GM19395 (cell line): ENCODE data around the gene CDC5L.

ENCODE experiments used
- ATAC-seq: cut with Tn5 transposase; IDR thresholded peaks from one replicate; pipeline ENCODE4 v1.9.1; 2021; ENCODE audit warnings: mild to moderate bottlenecking, moderate library complexity; ENCODE audit not compliant: unreplicated experiment

CDC5L gene

GRCh38 chr6:44451803-44452695 lies 64.5 kb downstream of the CDC5L start:
- no peak for ATAC-seq

GRCh38 chr6:44452725-44453124 lies 65.2 kb downstream of the CDC5L start:
- ATAC-seq: no peak

GRCh38 chr6:44453146-44453545 lies 65.6 kb downstream of the CDC5L start:
- ATAC-seq: no peak

- ATAC-seq: no peak
Observed at GRCh38 chr6:44454198-44454597, 66.7 kb downstream of the CDC5L start.

GRCh38 chr6:44456070-44456965 lies 68.8 kb downstream of the CDC5L start:
- peak; percentile 69 for ATAC-seq

GRCh38 chr6:44456966-44457292 lies 69.4 kb downstream of the CDC5L start:
- no peak for ATAC-seq

- no peak for ATAC-seq
Observed at GRCh38 chr6:44457596-44457995, 70.1 kb downstream of the CDC5L start.

GRCh38 chr6:44458551-44458950 lies 71.0 kb downstream of the CDC5L start:
- ATAC-seq: no peak

- no peak for ATAC-seq
Observed at GRCh38 chr6:44462335-44462734, 74.8 kb downstream of the CDC5L start.

GRCh38 chr6:44462797-44463727 lies 75.6 kb downstream of the CDC5L start:
- no peak for ATAC-seq

GRCh38 chr6:44463728-44464450 lies 76.4 kb downstream of the CDC5L start:
- ATAC-seq: no peak

GRCh38 chr6:44464527-44465310 lies 77.2 kb downstream of the CDC5L start:
- no peak for ATAC-seq

- no peak for ATAC-seq
Observed at GRCh38 chr6:44466955-44467354, 79.4 kb downstream of the CDC5L start.

- ATAC-seq: no peak
Observed at GRCh38 chr6:44468835-44469234, 81.3 kb downstream of the CDC5L start.

- ATAC-seq: peak; percentile 20
Observed at GRCh38 chr6:44470115-44470464, 82.6 kb downstream of the CDC5L start.

GRCh38 chr6:44470746-44471145 lies 83.2 kb downstream of the CDC5L start:
- no peak for ATAC-seq

GRCh38 chr6:44471271-44471981 lies 83.9 kb downstream of the CDC5L start:
- ATAC-seq: no peak

GRCh38 chr6:44472250-44472945 lies 84.9 kb downstream of the CDC5L start:
- no peak for ATAC-seq
